Measurements from ENCODE around the gene ACOT11. TPM values are rescaled to one million over a fixed set of nuclear protein-coding genes. Genes with fewer than 3 reads are reported as not detected.

Gene ACOT11
- total RNA-seq, 1 experiment from 2014 or later = 25.7 TPM

GRCh38 chr1:54542120-54542961, 5.7 kb upstream of the ACOT11 start:
- Histone ChIP-seq H3K36me3 (ENCODE audit: low read depth) (no peaks in the 10 kb centered on the region), H3K79me2 (ENCODE audit: low read depth) (no peaks in the 10 kb centered on the region), H3K27ac (no peak overlapping the region), H3K27me3 (ENCODE audit: insufficient read depth, low read depth) (no peaks in the 10 kb centered on the region), H2AFZ (peak overlapping the region; percentile 92), H3K9me3 (ENCODE audit: insufficient read depth, low read depth) (no peaks in the 10 kb centered on the region), H3K4me2 (peak overlapping the region; percentile 91), H3K4me3 (peak overlapping the region; percentile 62; the same call in 1 of the 2 replicates), H3K4me1 (replicated peaks; ENCODE audit: insufficient read depth) (peaks cover 6% of the 10 kb centered on the region; the same call in 1 of the 2 replicates), H3K9me2 (ENCODE audit: insufficient read depth) (no peaks in the 10 kb centered on the region), H3F3A (ENCODE audit: insufficient read depth, low read depth) (peaks cover 25% of the 10 kb centered on the region), H4K20me1 (ENCODE audit: insufficient read depth) (no peaks in the 10 kb centered on the region)
- POLR2A ChIA-PET (ENCODE audit: unreplicated experiment) = interaction anchor here (0.6 to 0.7 kb wide), 2 partner anchors 14 to 475 kb away, joined by 3 to 4 read pairs; no protein-coding TSS in a partner anchor
- CTCF ChIA-PET = no interaction called here
- TF ChIP-seq CTCF (conservative IDR thresholded peaks at IDR 0.05) (no peak; the same call in 1 of the 2 replicates), EZH2 (IDR thresholded peaks at IDR 0.05; ENCODE audit: low read depth) (no peak)
- intact Hi-C loops (cut with micrococcal nuclease; ENCODE audit: unreplicated experiment) = loop anchor here (1.0 to 5.0 kb wide), 4 partner anchors 22 to 265 kb away; a partner anchor contains a TSS
- peak; percentile 77 to 94 for DNase-seq
- BruUV-seq (replicated peaks) = no TSS peak

- BruUV-seq (replicated peaks) = TSS peak; percentile 92
- Histone ChIP-seq H3K36me3 (ENCODE audit: low read depth) (no peaks in the 10 kb centered on the region), H3F3A (ENCODE audit: insufficient read depth, low read depth) (peaks cover 25% of the 10 kb centered on the region), H3K4me2 (peak overlapping the region; percentile 91), H4K20me1 (ENCODE audit: insufficient read depth) (no peaks in the 10 kb centered on the region), H3K79me2 (ENCODE audit: low read depth) (no peaks in the 10 kb centered on the region), H3K4me3 (peak overlapping the region; percentile 62; the same call in 1 of the 2 replicates), H3K27me3 (ENCODE audit: insufficient read depth, low read depth) (no peaks in the 10 kb centered on the region), H3K4me1 (replicated peaks; ENCODE audit: insufficient read depth) (peaks cover 6% of the 10 kb centered on the region; the same call in 1 of the 2 replicates), H3K27ac (no peak overlapping the region), H3K9me2 (ENCODE audit: insufficient read depth) (no peaks in the 10 kb centered on the region), H3K9me3 (ENCODE audit: insufficient read depth, low read depth) (no peaks in the 10 kb centered on the region), H2AFZ (peak overlapping the region; percentile 92; the same call in 1 of the 2 replicates)
- POLR2A ChIA-PET (ENCODE audit: unreplicated experiment) = interaction anchor here (0.7 kb wide), 1 partner anchor 13 kb away, joined by 3 read pairs; no protein-coding TSS in a partner anchor
- intact Hi-C loops (cut with micrococcal nuclease; ENCODE audit: unreplicated experiment) = loop anchor here (1.0 to 5.0 kb wide), 4 partner anchors 21 to 264 kb away; a partner anchor contains a TSS
- TF ChIP-seq CTCF (conservative IDR thresholded peaks at IDR 0.05) = no peak
- TF ChIP-seq EZH2 (IDR thresholded peaks at IDR 0.05; ENCODE audit: low read depth) = no peak
- CTCF ChIA-PET = no interaction called here
- no peak for DNase-seq
These were observed 5.0 kb upstream of the ACOT11 start for GRCh38 chr1:54542962-54543539.

GRCh38 chr1:54543729-54544496, 4.1 kb upstream of the ACOT11 start:
- CTCF ChIA-PET = no interaction called here
- Histone ChIP-seq H3K9me2 (ENCODE audit: insufficient read depth) (no peaks in the 10 kb centered on the region), H3K4me2 (no peak overlapping the region), H3F3A (ENCODE audit: insufficient read depth, low read depth) (peaks cover 25% of the 10 kb centered on the region), H4K20me1 (ENCODE audit: insufficient read depth) (no peaks in the 10 kb centered on the region), H3K4me1 (replicated peaks; ENCODE audit: insufficient read depth) (peaks cover 6% of the 10 kb centered on the region; the same call in 1 of the 2 replicates), H3K9me3 (ENCODE audit: insufficient read depth, low read depth) (no peaks in the 10 kb centered on the region), H2AFZ (no peak overlapping the region), H3K36me3 (ENCODE audit: low read depth) (no peaks in the 10 kb centered on the region), H3K27ac (no peak overlapping the region), H3K79me2 (ENCODE audit: low read depth) (no peaks in the 10 kb centered on the region), H3K4me3 (no peak overlapping the region), H3K27me3 (ENCODE audit: insufficient read depth, low read depth) (no peaks in the 10 kb centered on the region)
- POLR2A ChIA-PET (ENCODE audit: unreplicated experiment) = no interaction called here
- DNase-seq = no peak
- intact Hi-C loops (cut with micrococcal nuclease; ENCODE audit: unreplicated experiment) = loop anchor here (5.0 kb wide), 1 partner anchor 263 kb away; a partner anchor contains a TSS
- no peak for TF ChIP-seq EZH2 (IDR thresholded peaks at IDR 0.05; ENCODE audit: low read depth)
- TF ChIP-seq CTCF (conservative IDR thresholded peaks at IDR 0.05) = no peak
- no TSS peak for BruUV-seq (replicated peaks)

All from PC-9 (cell line).